Sigmoid colon (tissue), 7 donors: Measurements from ENCODE around the gene PPP3R1. TPM values are rescaled to one million over a fixed set of nuclear protein-coding genes. Genes with fewer than 3 reads are reported as not detected.

Source experiments
- DNase-seq: peaks from one replicate; pipeline ENCODE4 v3.0.0-alpha.2; 2019
- H3K27ac ChIP-seq, 4 donors: fragments of 200-600 bp; sonication (generic); one replicate each; pipeline ENCODE4 v1.5.1; 2016 to 2019; ENCODE audit warnings: mild to moderate bottlenecking in 1 of 4
- H3K27me3 ChIP-seq, 3 donors: fragments of 200-600 bp; sonication (generic); one replicate each; pipeline ENCODE4 v1.5.1; 2019; ENCODE audit warnings: mild to moderate bottlenecking in 1 of 3
- H3K36me3 ChIP-seq, 4 donors: fragments of 200-600 bp; sonication (generic); one replicate each; pipeline ENCODE4 v1.5.1; 2016 to 2019
- H3K4me1 ChIP-seq, 4 donors: fragments of 200-600 bp; sonication (generic); one replicate each; pipeline ENCODE4 v1.5.1; 2017 to 2019
- H3K4me3 ChIP-seq, 4 donors: fragments of 200-600 bp; sonication (generic); one replicate each; pipeline ENCODE4 v1.5.1; 2017 to 2019; ENCODE audit warnings: mild to moderate bottlenecking in 2 of 4, moderate library complexity in 1 of 4
- H3K9me3 ChIP-seq, 4 donors: fragments of 200-600 bp in 3 of 4; sonication (generic) in 3 of 4; one replicate each; pipeline versions ENCODE4 v1.5.1 to v1.6.1; 2013 to 2019
- EP300 ChIP-seq, 4 donors: sonication (generic); formaldehyde crosslinking; IDR thresholded peaks; one replicate each; pipeline ENCODE4 v1.6.1; 2017; ENCODE audit warnings: antibody characterized with exemption in 4 of 4
- POLR2A ChIP-seq, 2 donors: fragments of 450-650 bp; IDR thresholded peaks; one replicate each; pipeline ENCODE4 v1.6.1; 2016; ENCODE audit warnings: antibody characterized with exemption in 2 of 2, mild to moderate bottlenecking in 2 of 2, moderate library complexity in 2 of 2
- POLR2AphosphoS5 ChIP-seq, 4 donors: sonication (generic); formaldehyde crosslinking; IDR thresholded peaks; one replicate each; pipeline ENCODE4 v1.6.1; 2017; ENCODE audit warnings: antibody characterized with exemption in 4 of 4
- WGBS, 2 donors: extraction: QIAGEN DNeasy Blood & Tissue Kit; methylation state at CpG; one replicate each; pipeline ENCODE4 v1.1.7; 2013; 5-methylcytosine and 5-hydroxymethylcytosine counted together
- intact Hi-C: fragments of 100-400 bp; cut with DNase I; formaldehyde crosslinking; loops from one replicate; pipeline ENCODE4 v1.15.1; 2023
- polyA plus RNA-seq, 3 donors: library from polyadenylated mRNA; stranded (reverse); fragments of 200-250 nt; gene quantifications; one replicate each; pipeline ENCODE4 v1.2.3, GENCODE V29; 2013
- total RNA-seq, 4 donors: library from RNA; depleted of rRNA; stranded (reverse); fragments of >200 nt; gene quantifications; one replicate each; pipeline ENCODE4 v1.1.0, GENCODE V29; 2016
- TF ChIP-seq, protein P1 (sequence below), 4 experiments: fragments of 450-650 bp in 3 of 4; fragments of 200-600 bp in 1 of 4; IDR thresholded peaks; one replicate each; pipeline ENCODE4 v1.5.1; 2016 to 2019; ENCODE audit warnings: antibody characterized with exemption in 4 of 4, mild to moderate bottlenecking in 3 of 4, moderate library complexity in 2 of 4
- donor health status: healthy with polysubstance abuse.
- donor health status: Bipolar disorder and iron deficiency.
- donor health status: healthy.

PPP3R1 gene
- total and polyA plus RNA-seq, 7 donors = 17.4 to 38.5 (median 28.8) TPM

- H3K4me1 ChIP-seq = no peaks in the 10 kb centered on the region
- H3K4me3 ChIP-seq = no peak overlapping the region
- TF ChIP-seq, protein P1, sequence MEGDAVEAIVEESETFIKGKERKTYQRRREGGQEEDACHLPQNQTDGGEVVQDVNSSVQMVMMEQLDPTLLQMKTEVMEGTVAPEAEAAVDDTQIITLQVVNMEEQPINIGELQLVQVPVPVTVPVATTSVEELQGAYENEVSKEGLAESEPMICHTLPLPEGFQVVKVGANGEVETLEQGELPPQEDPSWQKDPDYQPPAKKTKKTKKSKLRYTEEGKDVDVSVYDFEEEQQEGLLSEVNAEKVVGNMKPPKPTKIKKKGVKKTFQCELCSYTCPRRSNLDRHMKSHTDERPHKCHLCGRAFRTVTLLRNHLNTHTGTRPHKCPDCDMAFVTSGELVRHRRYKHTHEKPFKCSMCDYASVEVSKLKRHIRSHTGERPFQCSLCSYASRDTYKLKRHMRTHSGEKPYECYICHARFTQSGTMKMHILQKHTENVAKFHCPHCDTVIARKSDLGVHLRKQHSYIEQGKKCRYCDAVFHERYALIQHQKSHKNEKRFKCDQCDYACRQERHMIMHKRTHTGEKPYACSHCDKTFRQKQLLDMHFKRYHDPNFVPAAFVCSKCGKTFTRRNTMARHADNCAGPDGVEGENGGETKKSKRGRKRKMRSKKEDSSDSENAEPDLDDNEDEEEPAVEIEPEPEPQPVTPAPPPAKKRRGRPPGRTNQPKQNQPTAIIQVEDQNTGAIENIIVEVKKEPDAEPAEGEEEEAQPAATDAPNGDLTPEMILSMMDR (IDR thresholded peaks at IDR 0.05) = no peak
- no peak for TF ChIP-seq POLR2AphosphoS5 (IDR thresholded peaks at IDR 0.05)
- no peak for TF ChIP-seq EP300 (IDR thresholded peaks at IDR 0.05)
- no peak for TF ChIP-seq POLR2A (IDR thresholded peaks at IDR 0.05)
- H3K27me3 ChIP-seq = no peaks in the 10 kb centered on the region
- H3K27ac ChIP-seq = no peak overlapping the region
- no peak for DNase-seq
- no peaks in the 10 kb centered on the region for H3K9me3 ChIP-seq
- intact Hi-C loops = no loop called here
- 84 to 95% methylated on average over 1 of the region's 1 CpG for WGBS, 2 donors
- H3K36me3 ChIP-seq = no peaks in the 10 kb centered on the region
Measured at GRCh38 chr2:68280796-68281195, 28.5 kb upstream of the PPP3R1 start.

DNA sequence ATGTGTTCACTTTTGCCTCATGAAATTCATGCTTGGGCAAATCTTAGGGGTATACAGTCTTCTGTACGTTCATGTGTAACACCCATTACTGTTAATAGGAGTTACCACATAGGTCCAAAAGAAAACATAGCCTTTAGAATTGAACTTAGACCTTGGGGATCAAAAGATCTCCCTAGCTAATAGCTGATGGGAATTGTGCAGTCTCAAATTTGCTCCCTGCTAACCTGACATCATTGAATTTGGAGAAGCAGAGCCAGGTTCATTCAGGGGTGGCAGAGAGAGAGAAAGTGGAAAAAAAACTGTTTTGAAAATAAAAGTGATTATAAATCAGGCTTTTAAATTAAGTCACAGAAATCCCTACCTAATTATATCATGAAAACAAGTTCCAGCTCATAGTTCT is 28.0 kb upstream of the PPP3R1 start:
- H3K27ac ChIP-seq = no peak overlapping the region
- intact Hi-C loops = no loop called here
- H3K9me3 ChIP-seq = no peaks in the 10 kb centered on the region
- DNase-seq = no peak
- H3K4me1 ChIP-seq = no peaks in the 10 kb centered on the region
- H3K27me3 ChIP-seq = no peaks in the 10 kb centered on the region
- TF ChIP-seq EP300 (IDR thresholded peaks at IDR 0.05) (no peak), POLR2AphosphoS5 (IDR thresholded peaks at IDR 0.05) (no peak), POLR2A (IDR thresholded peaks at IDR 0.05) (no peak)
- TF ChIP-seq, protein P1 (IDR thresholded peaks at IDR 0.05) = no peak
- no peaks in the 10 kb centered on the region for H3K36me3 ChIP-seq
- no peak overlapping the region for H3K4me3 ChIP-seq
- 83 to 88% methylated on average over 1 of the region's 1 CpG for WGBS, 2 donors

DNA sequence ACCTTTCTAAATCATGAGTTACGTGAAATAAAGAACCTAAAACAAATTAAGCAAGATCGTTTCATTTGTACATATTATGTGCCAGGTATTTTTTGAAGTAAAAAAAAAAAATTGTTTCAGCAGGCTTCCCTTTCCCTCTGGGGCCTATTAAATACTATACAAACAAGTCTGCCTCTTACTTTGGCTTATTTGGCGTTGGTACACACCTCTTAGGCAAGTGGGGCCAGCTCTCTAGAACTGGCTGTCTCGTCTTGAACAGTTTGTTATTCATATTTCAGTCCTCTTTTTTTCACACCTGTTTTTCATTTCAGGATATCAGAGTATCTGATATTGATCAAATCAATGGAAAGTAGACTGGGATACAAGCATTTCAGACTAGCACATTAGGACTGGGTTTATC is 27.4 kb upstream of the PPP3R1 start:
- H3K27ac ChIP-seq = no peak overlapping the region
- H3K36me3 ChIP-seq = no peaks in the 10 kb centered on the region
- H3K4me3 ChIP-seq = no peak overlapping the region
- DNase-seq = no peak
- H3K9me3 ChIP-seq = no peaks in the 10 kb centered on the region
- H3K4me1 ChIP-seq = no peaks in the 10 kb centered on the region
- no peaks in the 10 kb centered on the region for H3K27me3 ChIP-seq
- intact Hi-C loops = no loop called here
- TF ChIP-seq POLR2A (IDR thresholded peaks at IDR 0.05) (no peak), POLR2AphosphoS5 (IDR thresholded peaks at IDR 0.05) (no peak), EP300 (IDR thresholded peaks at IDR 0.05) (no peak)
- TF ChIP-seq, protein P1 (IDR thresholded peaks at IDR 0.05) = no peak
- WGBS, 2 donors = 64 to 85% methylated on average over 4 of the region's 4 CpGs

- DNase-seq = no peak
- 94 to 96% methylated on average over 1 of the region's 1 CpG for WGBS, 2 donors
- Histone ChIP-seq H3K27ac (no peak overlapping the region), H3K4me1 (no peaks in the 10 kb centered on the region), H3K36me3 (no peaks in the 10 kb centered on the region), H3K9me3 (no peaks in the 10 kb centered on the region), H3K27me3 (no peaks in the 10 kb centered on the region), H3K4me3 (no peak overlapping the region)
- TF ChIP-seq, protein P1 (IDR thresholded peaks at IDR 0.05) = no peak
- TF ChIP-seq POLR2A (IDR thresholded peaks at IDR 0.05) = no peak
- no peak for TF ChIP-seq POLR2AphosphoS5 (IDR thresholded peaks at IDR 0.05)
- no peak for TF ChIP-seq EP300 (IDR thresholded peaks at IDR 0.05)
- intact Hi-C loops = no loop called here
Measured at GRCh38 chr2:68278169-68278568, 25.8 kb upstream of the PPP3R1 start.

DNA sequence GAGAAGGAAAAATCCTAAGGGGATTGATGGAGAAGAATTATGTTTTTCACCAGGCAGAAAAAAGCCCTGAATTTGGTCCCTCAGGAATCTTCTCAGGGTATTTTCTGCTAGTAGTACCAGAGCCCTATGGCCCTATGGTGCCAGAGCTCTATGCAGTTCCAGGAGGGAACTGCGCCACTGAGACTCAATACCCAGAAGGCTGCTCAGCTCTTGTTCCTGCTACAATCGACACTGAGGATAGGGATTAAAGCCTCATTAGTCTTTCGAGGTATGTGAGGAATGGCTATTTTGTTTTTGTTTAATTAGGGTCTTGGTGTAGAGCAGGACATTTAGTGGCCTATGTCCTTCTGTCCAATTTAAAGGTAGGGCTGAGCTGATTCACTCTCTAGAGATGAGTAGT is 21.7 kb upstream of the PPP3R1 start:
- H3K9me3 ChIP-seq = no peaks in the 10 kb centered on the region
- H3K27me3 ChIP-seq = no peaks in the 10 kb centered on the region
- no peak for DNase-seq
- 65 to 73% methylated on average over 3 of the region's 3 CpGs for WGBS, 2 donors
- no peak overlapping the region for H3K4me3 ChIP-seq
- H3K4me1 ChIP-seq = no peaks in the 10 kb centered on the region
- no peak overlapping the region for H3K27ac ChIP-seq
- TF ChIP-seq EP300 (IDR thresholded peaks at IDR 0.05) = no peak
- no peak for TF ChIP-seq POLR2AphosphoS5 (IDR thresholded peaks at IDR 0.05)
- TF ChIP-seq POLR2A (IDR thresholded peaks at IDR 0.05) = no peak
- TF ChIP-seq, protein P1 (IDR thresholded peaks at IDR 0.05) = no peak
- intact Hi-C loops = no loop called here
- no peaks in the 10 kb centered on the region for H3K36me3 ChIP-seq
